Lung (tissue), 12 donors: ENCODE results near the gene PLB1. TPM values are rescaled to one million over a fixed set of nuclear protein-coding genes. Genes with fewer than 3 reads are reported as not detected.

Source experiments
- ATAC-seq: fragments of 200-7000 bp; cut with Tn5 transposase; one replicate; pipeline ENCODE4 v1.9.1; 2020; ENCODE audit warnings: moderate number of reproducible peaks; ENCODE audit not compliant: insufficient read depth, low FRiP score
- DNase-seq, 3 donors: peaks; one replicate each; pipeline ENCODE4 v3.0.0-alpha.2; 2013 to 2017
- H3K27ac ChIP-seq, 2 donors: one replicate each; pipeline ENCODE4 v1.5.1; 2013; ENCODE audit warnings: mild to moderate bottlenecking in 2 of 2, moderate library complexity in 2 of 2, control low read depth in 1 of 2, inconsistent platforms in 1 of 2, low read depth in 1 of 2, low read length in 1 of 2
- H3K27me3 ChIP-seq, 3 donors: one replicate each; pipeline ENCODE4 v1.5.1; 2013; ENCODE audit warnings: low read length in 2 of 3; ENCODE audit not compliant: control insufficient read depth in 3 of 3, insufficient read depth in 3 of 3
- H3K36me3 ChIP-seq, 4 donors: one replicate each; pipeline ENCODE4 v1.5.1; 2013; ENCODE audit warnings: low read length in 4 of 4, mild to moderate bottlenecking in 1 of 4, moderate library complexity in 1 of 4; ENCODE audit not compliant: control insufficient read depth in 4 of 4, insufficient read depth in 4 of 4
- H3K4me1 ChIP-seq, 5 donors: one replicate each; pipeline ENCODE4 v1.5.1; 2013; ENCODE audit warnings: low read length in 5 of 5, mild to moderate bottlenecking in 2 of 5, moderate library complexity in 1 of 5; ENCODE audit not compliant: control insufficient read depth in 5 of 5, insufficient read depth in 5 of 5
- H3K4me3 ChIP-seq: one replicate; pipeline ENCODE4 v1.5.1; 2013; ENCODE audit warnings: mild to moderate bottlenecking, control low read depth, moderate library complexity
- H3K9ac ChIP-seq, 2 donors: one replicate each; pipeline ENCODE4 v1.5.1; 2013; ENCODE audit warnings: low read length in 2 of 2, control low read depth in 1 of 2; ENCODE audit not compliant: insufficient read depth in 1 of 2
- H3K9me3 ChIP-seq, 4 donors: one replicate each; pipeline ENCODE4 v1.5.1; 2013; ENCODE audit warnings: low read length in 3 of 4, mild to moderate bottlenecking in 1 of 4, moderate library complexity in 1 of 4; ENCODE audit not compliant: control insufficient read depth in 4 of 4, insufficient read depth in 3 of 4
- CTCF ChIP-seq: IDR thresholded peaks from 2 replicates; pipeline ENCODE4 v1.5.1; 2012; ENCODE audit warnings: mild to moderate bottlenecking; ENCODE audit errors: control extremely low read depth, extremely low read depth
- WGBS, 2 donors: extraction: QIAGEN DNeasy Blood & Tissue Kit; methylation state at CpG; one replicate each; pipeline ENCODE4 v1.1.7; 2013; 5-methylcytosine and 5-hydroxymethylcytosine counted together
- polyA plus RNA-seq, 2 donors: library from polyadenylated mRNA; stranded (reverse); fragments of 200-250 nt; gene quantifications; one replicate each; pipeline ENCODE4 v1.2.1, GENCODE V29; 2013
- total RNA-seq, 2 donors: library from RNA; depleted of rRNA in 1 of 2; stranded (reverse); fragments of >200 nt in 1 of 2; gene quantifications; one replicate each; pipeline ENCODE4 v1.2.1, GENCODE V29; 2014 to 2021
- donor health status: control.
- donor health status: control.
- donor health status: Bipolar disorder and iron deficiency.
- donor health status: healthy.
- donor health status: DM: yes; HTN: yes; CAD: no.

PLB1 gene
- total and polyA plus RNA-seq, 4 donors, result 1.0 to 10.3 (median 6.7) TPM

GRCh38 chr2:28486526-28486925 is 9.3 kb upstream of the PLB1 start:
- Histone ChIP-seq H3K9ac (no peak overlapping the region), H3K9me3 (no peaks in the 10 kb centered on the region), H3K4me3 (no peak overlapping the region), H3K36me3 (no peaks in the 10 kb centered on the region), H3K27me3 (no peaks in the 10 kb centered on the region), H3K4me1 (peaks cover 0 to 2% (median 0%) of the 10 kb centered on the region in 5 donors), H3K27ac (no peak overlapping the region)
- ATAC-seq (no peak), DNase-seq (no peak)
- TF ChIP-seq CTCF, result no peak
- WGBS, 2 donors, result 83 to 90% methylated on average over 4 of the region's 4 CpGs

- Histone ChIP-seq H3K4me3 (no peak overlapping the region), H3K9me3 (no peaks in the 10 kb centered on the region), H3K27me3 (no peaks in the 10 kb centered on the region), H3K9ac (no peak overlapping the region), H3K27ac (no peak overlapping the region), H3K36me3 (no peaks in the 10 kb centered on the region), H3K4me1 (peaks cover 0 to 2% (median 0%) of the 10 kb centered on the region in 5 donors)
- DNase-seq, result no peak
- whole genome bisulfite sequencing, 2 donors, result 89 to 91% methylated on average over 4 of the region's 4 CpGs
- TF ChIP-seq CTCF, result no peak
- ATAC-seq, result no peak
Measured at GRCh38 chr2:28487258-28487657, 8.6 kb upstream of the PLB1 start.

DNA sequence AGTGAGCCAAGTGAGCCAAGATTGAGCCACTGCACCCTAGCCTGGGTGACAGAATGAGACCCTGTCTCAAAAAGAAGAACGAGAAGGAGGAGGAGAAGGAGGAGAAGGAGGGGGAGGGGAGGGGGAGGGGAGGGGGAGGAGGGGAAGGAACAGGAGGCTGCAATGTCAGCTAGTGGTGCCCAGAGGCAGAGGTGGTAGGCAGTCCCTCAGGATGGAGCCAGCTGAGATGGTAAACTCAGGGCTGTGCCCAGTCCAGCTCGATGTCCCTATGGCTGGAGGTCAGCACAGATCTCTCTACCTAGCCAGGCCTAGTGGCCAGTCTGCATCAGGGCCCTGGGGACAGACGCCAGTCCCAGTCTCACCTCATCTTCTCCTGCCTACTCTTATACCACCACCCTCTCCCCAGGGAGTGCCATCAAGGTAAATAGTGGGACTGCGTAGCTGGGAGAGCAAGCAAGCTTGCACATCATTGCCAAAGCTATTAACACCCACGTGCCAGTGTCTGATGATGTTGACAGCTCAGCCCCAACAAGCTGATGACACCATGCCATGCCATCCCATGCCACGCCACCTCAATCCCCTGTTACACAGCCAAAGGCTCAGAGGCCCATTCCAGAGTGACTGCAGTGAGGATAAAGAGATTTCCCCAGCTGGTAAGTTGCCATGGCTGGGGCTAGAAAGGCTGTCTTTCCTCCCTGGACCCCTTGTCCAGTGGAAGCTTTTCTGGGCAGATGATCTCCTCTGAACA is 7.6 kb upstream of the PLB1 start:
- no peaks in the 10 kb centered on the region for H3K27me3 ChIP-seq
- H3K9ac ChIP-seq, result no peak overlapping the region
- WGBS, 2 donors, result 90 to 94% methylated on average over 5 to 6 of the region's 6 CpGs
- TF ChIP-seq CTCF, result no peak
- DNase-seq (no peak), ATAC-seq (no peak)
- no peak overlapping the region for H3K27ac ChIP-seq
- no peak overlapping the region for H3K4me3 ChIP-seq
- H3K4me1 ChIP-seq, result peaks cover 0 to 2% (median 0%) of the 10 kb centered on the region in 5 donors
- no peaks in the 10 kb centered on the region for H3K9me3 ChIP-seq
- H3K36me3 ChIP-seq, result no peaks in the 10 kb centered on the region
